Measurements from ENCODE around the gene ITIH5.

Gene ITIH5

GRCh38 chr10:7606951-7607404 lies 59.8 kb downstream of the ITIH5 start:
- Mint-ChIP-seq H3K27me3 (peaks cover 30 to 31% of the 10 kb centered on the region in 2 donors), H3K9me3 (no peaks in the 10 kb centered on the region), H3K4me1 (ENCODE audit: low read depth in 2 of 2) (no peaks in the 10 kb centered on the region), H3K4me3 (no peak overlapping the region), H3K36me3 (ENCODE audit: insufficient read depth) (no peaks in the 10 kb centered on the region), H3K27ac (no peak overlapping the region)
- no peak for ATAC-seq (replicated peaks)
- DNase-seq = no peak

- Mint-ChIP-seq H3K27ac (no peak overlapping the region), H3K9me3 (no peaks in the 10 kb centered on the region), H3K4me3 (no peak overlapping the region), H3K36me3 (ENCODE audit: insufficient read depth) (no peaks in the 10 kb centered on the region), H3K27me3 (peaks cover 33 to 37% of the 10 kb centered on the region in 2 donors), H3K4me1 (ENCODE audit: low read depth in 2 of 2) (no peaks in the 10 kb centered on the region)
- no peak for ATAC-seq (replicated peaks)
- DNase-seq = no peak
Measured at GRCh38 chr10:7605565-7606295, 61.0 kb downstream of the ITIH5 start.

GRCh38 chr10:7601023-7601656 lies 65.6 kb downstream of the ITIH5 start:
- Mint-ChIP-seq H3K4me3 (no peak overlapping the region), H3K4me1 (ENCODE audit: low read depth in 2 of 2) (no peaks in the 10 kb centered on the region), H3K9me3 (no peaks in the 10 kb centered on the region), H3K27ac (no peak overlapping the region), H3K27me3 (peaks cover 51 to 52% of the 10 kb centered on the region in 2 donors), H3K36me3 (ENCODE audit: insufficient read depth) (no peaks in the 10 kb centered on the region)
- DNase-seq (no peak), ATAC-seq (replicated peaks) (no peak)

GRCh38 chr10:7598771-7599170 lies 68.0 kb downstream of the ITIH5 start:
- DNase-seq (no peak), ATAC-seq (replicated peaks) (no peak)
- H3K4me3 Mint-ChIP-seq = no peak overlapping the region
- no peaks in the 10 kb centered on the region for H3K9me3 Mint-ChIP-seq
- peaks cover 33 to 53% of the 10 kb centered on the region in 2 donors for H3K27me3 Mint-ChIP-seq
- H3K36me3 Mint-ChIP-seq (ENCODE audit: insufficient read depth) = no peaks in the 10 kb centered on the region
- no peak overlapping the region for H3K27ac Mint-ChIP-seq
- H3K4me1 Mint-ChIP-seq (ENCODE audit: low read depth in 2 of 2) = no peaks in the 10 kb centered on the region

GRCh38 chr10:7596356-7596755 lies 70.4 kb downstream of the ITIH5 start:
- no peak overlapping the region for H3K27ac Mint-ChIP-seq
- H3K4me1 Mint-ChIP-seq (ENCODE audit: low read depth in 2 of 2) = peaks cover 1 to 2% of the 10 kb centered on the region in 2 donors

GRCh38 chr10:7593905-7594304 lies 72.9 kb downstream of the ITIH5 start:
- peaks cover 19 to 46% of the 10 kb centered on the region in 2 donors for H3K27me3 Mint-ChIP-seq
- no peaks in the 10 kb centered on the region for H3K36me3 Mint-ChIP-seq (ENCODE audit: insufficient read depth)
- no peaks in the 10 kb centered on the region for H3K9me3 Mint-ChIP-seq
- no peak overlapping the region for H3K4me3 Mint-ChIP-seq
- no peak for ATAC-seq (replicated peaks)
- no peak overlapping the region for H3K27ac Mint-ChIP-seq
- DNase-seq = no peak
- peaks cover 4 to 6% of the 10 kb centered on the region in 2 donors for H3K4me1 Mint-ChIP-seq (ENCODE audit: low read depth in 2 of 2)

More at GRCh38 chr10:7596356-7596755, 70.4 kb downstream of the ITIH5 start:
- no peaks in the 10 kb centered on the region for H3K36me3 Mint-ChIP-seq (ENCODE audit: insufficient read depth)
- H3K4me3 Mint-ChIP-seq = no peak overlapping the region
- no peaks in the 10 kb centered on the region for H3K9me3 Mint-ChIP-seq
- DNase-seq = no peak
- ATAC-seq (replicated peaks) = no peak
- peaks cover 22 to 41% of the 10 kb centered on the region in 2 donors for H3K27me3 Mint-ChIP-seq

- H3K9me3 Mint-ChIP-seq = no peaks in the 10 kb centered on the region
- ATAC-seq (replicated peaks) (no peak), DNase-seq (no peak)
- no peak overlapping the region for H3K4me3 Mint-ChIP-seq
- no peak overlapping the region for H3K27ac Mint-ChIP-seq
- peaks cover 21 to 45% of the 10 kb centered on the region in 2 donors for H3K27me3 Mint-ChIP-seq
- peaks cover 4% of the 10 kb centered on the region for H3K36me3 Mint-ChIP-seq (ENCODE audit: insufficient read depth)
- peaks cover 4 to 6% of the 10 kb centered on the region in 2 donors for H3K4me1 Mint-ChIP-seq (ENCODE audit: low read depth in 2 of 2)
Measured at GRCh38 chr10:7593063-7593462, 73.7 kb downstream of the ITIH5 start.

GRCh38 chr10:7592627-7593026 lies 74.1 kb downstream of the ITIH5 start:
- Mint-ChIP-seq H3K36me3 (ENCODE audit: insufficient read depth) (peaks cover 4% of the 10 kb centered on the region), H3K27ac (no peak overlapping the region), H3K4me3 (no peak overlapping the region), H3K27me3 (peaks cover 21 to 45% of the 10 kb centered on the region in 2 donors), H3K4me1 (ENCODE audit: low read depth in 2 of 2) (peaks cover 4 to 6% of the 10 kb centered on the region in 2 donors), H3K9me3 (no peaks in the 10 kb centered on the region)
- ATAC-seq (replicated peaks) (no peak), DNase-seq (no peak)

- Mint-ChIP-seq H3K4me1 (ENCODE audit: low read depth in 2 of 2) (peaks cover 6% of the 10 kb centered on the region in 2 donors), H3K36me3 (ENCODE audit: insufficient read depth) (peaks cover 4% of the 10 kb centered on the region), H3K4me3 (no peak overlapping the region), H3K27ac (no peak overlapping the region), H3K9me3 (no peaks in the 10 kb centered on the region), H3K27me3 (peaks cover 21 to 39% of the 10 kb centered on the region in 2 donors)
- DNase-seq = no peak
- ATAC-seq (replicated peaks) = no peak
Measured at GRCh38 chr10:7590271-7590670, 76.5 kb downstream of the ITIH5 start.

- H3K36me3 Mint-ChIP-seq (ENCODE audit: insufficient read depth) = peaks cover 4% of the 10 kb centered on the region
- ATAC-seq (replicated peaks) = no peak
Measured at GRCh38 chr10:7589748-7590147, 77.0 kb downstream of the ITIH5 start.

GRCh38 chr10:7587865-7588188 lies 78.9 kb downstream of the ITIH5 start:
- Mint-ChIP-seq H3K4me1 (ENCODE audit: low read depth in 2 of 2) (peaks cover 6 to 7% of the 10 kb centered on the region in 2 donors), H3K4me3 (no peak overlapping the region), H3K27ac (no peak overlapping the region), H3K9me3 (no peaks in the 10 kb centered on the region), H3K27me3 (peaks cover 21 to 28% of the 10 kb centered on the region in 2 donors), H3K36me3 (ENCODE audit: insufficient read depth) (peaks cover 4% of the 10 kb centered on the region)
- ATAC-seq (replicated peaks) = no peak
- DNase-seq = no peak

More at GRCh38 chr10:7589748-7590147, 77.0 kb downstream of the ITIH5 start:
- H3K27ac Mint-ChIP-seq = no peak overlapping the region
- no peaks in the 10 kb centered on the region for H3K9me3 Mint-ChIP-seq
- H3K4me1 Mint-ChIP-seq (ENCODE audit: low read depth in 2 of 2) = peaks cover 6 to 7% of the 10 kb centered on the region in 2 donors
- DNase-seq = no peak
- H3K4me3 Mint-ChIP-seq = no peak overlapping the region
- peaks cover 21 to 35% of the 10 kb centered on the region in 2 donors for H3K27me3 Mint-ChIP-seq

- Mint-ChIP-seq H3K9me3 (no peaks in the 10 kb centered on the region), H3K27me3 (peaks cover 21 to 28% of the 10 kb centered on the region in 2 donors), H3K4me3 (no peak overlapping the region), H3K36me3 (ENCODE audit: insufficient read depth) (peaks cover 4% of the 10 kb centered on the region), H3K27ac (no peak overlapping the region), H3K4me1 (ENCODE audit: low read depth in 2 of 2) (peaks cover 6 to 7% of the 10 kb centered on the region in 2 donors)
- ATAC-seq (replicated peaks) = no peak
- no peak for DNase-seq
Measured at GRCh38 chr10:7587168-7587864, 79.5 kb downstream of the ITIH5 start.

GRCh38 chr10:7585228-7585627 lies 81.5 kb downstream of the ITIH5 start:
- peaks cover 12 to 14% of the 10 kb centered on the region in 2 donors for H3K27me3 Mint-ChIP-seq
- H3K4me1 Mint-ChIP-seq (ENCODE audit: low read depth in 2 of 2) = peaks cover 0 to 3% of the 10 kb centered on the region in 2 donors
- H3K4me3 Mint-ChIP-seq = no peak overlapping the region
- H3K27ac Mint-ChIP-seq = no peak overlapping the region
- peaks cover 4% of the 10 kb centered on the region for H3K36me3 Mint-ChIP-seq (ENCODE audit: insufficient read depth)
- no peak for DNase-seq
- ATAC-seq (replicated peaks) = no peak
- H3K9me3 Mint-ChIP-seq = no peaks in the 10 kb centered on the region
